Measurements from ENCODE around the gene ZNF491.

- TF ChIP-seq EZH2 (IDR thresholded peaks at IDR 0.05) = no peak
- TF ChIP-seq POLR2AphosphoS5 (IDR thresholded peaks at IDR 0.05; ENCODE audit: borderline replicate concordance, low read depth, low read length) = no peak
These were observed 14.6 kb upstream of the ZNF491 start for GRCh38 chr19:11783767-11784166.
